Fibroblast of lung (primary cell): ENCODE data around the gene TTC39B. TPM values are rescaled to one million over a fixed set of nuclear protein-coding genes. Genes with fewer than 3 reads are reported as not detected.

ENCODE experiments used
- DNase-seq, 2 donors: peaks; one replicate each; pipeline versions ENCODE4 v3.0.0 to v3.0.0-alpha.2; 2010; ENCODE audit warnings: low read depth in 2 of 2
- H2AFZ ChIP-seq: 2 replicates; pipeline ENCODE4 v1.5.1; 2012; ENCODE audit warnings: low read length, control low read depth, inconsistent platforms
- H3K27ac ChIP-seq: 2 replicates; pipeline ENCODE4 v1.5.1; 2011; ENCODE audit warnings: low read length, control low read depth; ENCODE audit not compliant: insufficient read depth
- H3K27me3 ChIP-seq: 2 replicates; pipeline ENCODE4 v1.5.1; 2011; ENCODE audit warnings: mild to moderate bottlenecking, low read length; ENCODE audit not compliant: control insufficient read depth, insufficient read depth
- H3K36me3 ChIP-seq: 2 replicates; pipeline ENCODE4 v1.5.1; 2011; ENCODE audit warnings: low read length; ENCODE audit not compliant: control insufficient read depth, insufficient read depth
- H3K4me1 ChIP-seq: 2 replicates; pipeline ENCODE4 v1.5.1; 2011; ENCODE audit warnings: low read length; ENCODE audit not compliant: control insufficient read depth, insufficient read depth; ENCODE audit errors: extremely low read depth
- H3K4me2 ChIP-seq: 2 replicates; pipeline ENCODE4 v1.5.1; 2011; ENCODE audit warnings: low read length, control low read depth; ENCODE audit not compliant: insufficient read depth; ENCODE audit errors: extremely low read depth
- H3K4me3 ChIP-seq, 4 experiments: fragments of 200-600 bp in 1 of 4; sonication (generic) in 1 of 4; replicated peaks in 1 of 4; 2 replicates each; pipeline ENCODE4 v1.5.1; 2011 to 2016; ENCODE audit warnings: low read length in 4 of 4, low read depth in 3 of 4, mild to moderate bottlenecking in 3 of 4, control low read depth in 2 of 4, inconsistent platforms in 1 of 4, mixed read lengths in 1 of 4; ENCODE audit not compliant: insufficient read depth in 1 of 4; ENCODE audit errors: control extremely low read depth in 1 of 4
- H3K79me2 ChIP-seq: 2 replicates; pipeline ENCODE4 v1.5.1; 2012; ENCODE audit warnings: mild to moderate bottlenecking, low read length, inconsistent platforms; ENCODE audit not compliant: control insufficient read depth, insufficient read depth
- H3K9ac ChIP-seq: 2 replicates; pipeline ENCODE4 v1.5.1; 2011; ENCODE audit warnings: mild to moderate bottlenecking, low read length, control low read depth; ENCODE audit not compliant: insufficient read depth
- H3K9me3 ChIP-seq: 2 replicates; pipeline ENCODE4 v1.5.1; 2012; ENCODE audit warnings: low read depth, low read length; ENCODE audit not compliant: control insufficient read depth, insufficient read depth
- H4K20me1 ChIP-seq: 2 replicates; pipeline ENCODE4 v1.5.1; 2011; ENCODE audit warnings: low read length; ENCODE audit not compliant: control insufficient read depth, insufficient read depth; ENCODE audit errors: extremely low read depth
- CTCF ChIP-seq, 2 donors: IDR thresholded peaks in 1 of 2; conservative IDR thresholded peaks in 1 of 2; 1 replicate in 1 of 2; 2 replicates in 1 of 2; pipeline ENCODE4 v1.5.1; 2011 to 2012; ENCODE audit warnings: low read length in 2 of 2, control low read depth in 1 of 2, inconsistent platforms in 1 of 2, low read depth in 1 of 2, mild to moderate bottlenecking in 1 of 2
- EZH2 ChIP-seq: IDR thresholded peaks from 2 replicates; pipeline ENCODE4 v1.5.1; 2012; ENCODE audit warnings: low read length, control low read depth, mild to moderate bottlenecking; ENCODE audit errors: missing control alignments
- polyA plus RNA-seq, 2 donors: library from polyadenylated mRNA; depleted of rRNA in 1 of 2; stranded (reverse) in 1 of 2; unstranded in 1 of 2; fragments of >200 nt; gene quantifications; 2 replicates each; pipeline ENCODE4 v1.2.1, GENCODE V29; 2011 to 2012; ENCODE audit warnings: missing spikeins in 1 of 2
- total RNA-seq: library from RNA; depleted of rRNA; stranded (reverse); fragments of >200 nt; gene quantifications from 2 replicates; pipeline ENCODE4 v1.2.1, GENCODE V29; 2014

The TTC39B gene
- total and polyA plus RNA-seq, 2 donors (not counting 1 experiment from before 2014, with no cell fraction given), result 6.2 to 16.8 TPM

GRCh38 chr9:15137658-15138356 is 169.2 kb downstream of the TTC39B start:
- H3K9ac ChIP-seq, result no peak overlapping the region
- H3K27me3 ChIP-seq, result peaks cover 5% of the 10 kb centered on the region
- TF ChIP-seq EZH2 (no peak), CTCF (conservative IDR thresholded peaks at IDR 0.05 in 1 of 2, IDR thresholded peaks at IDR 0.05 in 1 of 2; ENCODE audit: low read depth in 1 of 2, low read length in 2 of 2) (no peak)
- no peak overlapping the region for H2AFZ ChIP-seq
- DNase-seq, result no peak
- no peaks in the 10 kb centered on the region for H3K4me1 ChIP-seq
- no peak overlapping the region for H3K4me2 ChIP-seq
- H4K20me1 ChIP-seq, result no peaks in the 10 kb centered on the region
- no peaks in the 10 kb centered on the region for H3K79me2 ChIP-seq
- no peaks in the 10 kb centered on the region for H3K9me3 ChIP-seq
- H3K36me3 ChIP-seq, result no peaks in the 10 kb centered on the region
- H3K27ac ChIP-seq, result no peak overlapping the region
- H3K4me3 ChIP-seq, result no peak overlapping the region

GRCh38 chr9:15137089-15137488 is 169.9 kb downstream of the TTC39B start:
- Histone ChIP-seq H3K4me3 (no peak overlapping the region), H3K4me1 (no peaks in the 10 kb centered on the region), H4K20me1 (no peaks in the 10 kb centered on the region), H3K9ac (no peak overlapping the region), H2AFZ (no peak overlapping the region), H3K27ac (no peak overlapping the region), H3K79me2 (no peaks in the 10 kb centered on the region), H3K4me2 (no peak overlapping the region), H3K9me3 (no peaks in the 10 kb centered on the region), H3K36me3 (no peaks in the 10 kb centered on the region), H3K27me3 (peaks cover under 1% of the 10 kb centered on the region)
- DNase-seq, result no peak
- TF ChIP-seq CTCF (conservative IDR thresholded peaks at IDR 0.05 in 1 of 2, IDR thresholded peaks at IDR 0.05 in 1 of 2; ENCODE audit: low read depth in 1 of 2, low read length in 2 of 2), result no peak
- no peak for TF ChIP-seq EZH2

GRCh38 chr9:15136646-15137045 is 170.4 kb downstream of the TTC39B start:
- Histone ChIP-seq H3K9me3 (no peaks in the 10 kb centered on the region), H3K9ac (no peak overlapping the region), H3K79me2 (no peaks in the 10 kb centered on the region), H3K4me1 (no peaks in the 10 kb centered on the region), H3K4me3 (no peak overlapping the region), H2AFZ (no peak overlapping the region), H3K27me3 (no peaks in the 10 kb centered on the region), H3K36me3 (no peaks in the 10 kb centered on the region), H3K4me2 (no peak overlapping the region), H4K20me1 (no peaks in the 10 kb centered on the region), H3K27ac (no peak overlapping the region)
- TF ChIP-seq EZH2, result no peak
- no peak for TF ChIP-seq CTCF (conservative IDR thresholded peaks at IDR 0.05 in 1 of 2, IDR thresholded peaks at IDR 0.05 in 1 of 2; ENCODE audit: low read depth in 1 of 2, low read length in 2 of 2)
- no peak for DNase-seq
